Heart left ventricle (tissue), 16 donors: Measurements from ENCODE around the gene PIAS4. TPM values are rescaled to one million over a fixed set of nuclear protein-coding genes. Genes with fewer than 3 reads are reported as not detected.

ENCODE experiments used
- ATAC-seq, 4 donors: fragments of 200-7000 bp; cut with Tn5 transposase; one replicate each; pipeline ENCODE4 v1.9.1; 2020 to 2022; ENCODE audit warnings: moderate library complexity in 4 of 4, mild to moderate bottlenecking in 3 of 4, moderate number of reproducible peaks in 1 of 4
- DNase-seq, 5 donors: peaks; one replicate each; pipeline ENCODE4 v3.0.0-alpha.2; 2020
- H3K27ac ChIP-seq, 12 donors: fragments of 200-600 bp; sonication (generic) in 4 of 12; one replicate each; pipeline versions ENCODE4 v1.5.0 to v1.8.0; 2016 to 2022; ENCODE audit warnings: mild to moderate bottlenecking in 2 of 12
- H3K27me3 ChIP-seq, 9 donors: fragments of 200-600 bp; sonication (generic) in 2 of 9; one replicate each; pipeline versions ENCODE4 v1.5.1 to v1.8.0; 2016 to 2022; ENCODE audit warnings: mild to moderate bottlenecking in 3 of 9
- H3K36me3 ChIP-seq, 9 donors: fragments of 200-600 bp; sonication (generic) in 2 of 9; one replicate each; pipeline versions ENCODE4 v1.5.0 to v1.8.0; 2018 to 2022; ENCODE audit warnings: mild to moderate bottlenecking in 2 of 9
- H3K4me1 ChIP-seq, 12 donors: fragments of 200-600 bp; sonication (generic) in 4 of 12; one replicate each; pipeline versions ENCODE4 v1.5.0 to v1.8.0; 2016 to 2022; ENCODE audit warnings: mild to moderate bottlenecking in 3 of 12
- H3K4me3 ChIP-seq, 12 donors: fragments of 200-600 bp; sonication (generic) in 4 of 12; one replicate each; pipeline versions ENCODE4 v1.5.0 to v1.8.0; 2017 to 2022; ENCODE audit warnings: mild to moderate bottlenecking in 9 of 12, moderate library complexity in 4 of 12
- H3K9me3 ChIP-seq, 12 donors: fragments of 200-600 bp; sonication (generic) in 4 of 12; one replicate each; pipeline versions ENCODE4 v1.5.0 to v1.8.0; 2016 to 2022; ENCODE audit warnings: mild to moderate bottlenecking in 1 of 12
- POLR2A ChIP-seq, 2 donors: fragments of 450-650 bp; IDR thresholded peaks; one replicate each; pipeline ENCODE4 v1.6.1; 2017; ENCODE audit warnings: antibody characterized with exemption in 2 of 2, mild to moderate bottlenecking in 2 of 2, moderate library complexity in 2 of 2
- WGBS, 4 donors: extraction: QIAGEN DNeasy Blood & Tissue Kit in 2 of 4; methylation state at CpG; one replicate each; pipeline versions ENCODE4 v1.1.5 to v1.1.7; 2013 to 2018; 5-methylcytosine and 5-hydroxymethylcytosine counted together
- intact Hi-C, 10 donors: fragments of 100-400 bp; cut with DNase I; formaldehyde crosslinking; loops; one replicate each; pipeline versions ENCODE4 v1.11.1 to v1.14.2; 2022
- polyA plus RNA-seq, 2 donors: library from polyadenylated mRNA; stranded (reverse); fragments of 200-250 nt; gene quantifications; one replicate each; pipeline ENCODE4 v1.2.3, GENCODE V29; 2013
- total RNA-seq, 9 donors: library from RNA; depleted of rRNA in 2 of 9; stranded (reverse); fragments of >200 nt in 2 of 9; fragmentation: NEBNext Ultra II Directional in 3 of 9; extraction: Animal tissue kit (Norgen Biotek cat#: 25700) in 3 of 9; gene quantifications; one replicate each; pipeline versions ENCODE4 v1.1.0 to v1.2.4, GENCODE V29; 2016 to 2023
- TF ChIP-seq, protein P1 (sequence below), 12 donors: fragments of 200-600 bp; sonication (generic) in 4 of 12; IDR thresholded peaks; one replicate each; pipeline versions ENCODE4 v1.5.0 to v1.8.0; 2018 to 2022; ENCODE audit warnings: antibody characterized with exemption in 12 of 12, mild to moderate bottlenecking in 5 of 12
- donor health status: ischemic (EF 13 %, LVEDD 7.1; RV severe dilation, severe dysfunction).
- donor health status: healthy with polysubstance abuse.
- donor health status: DM: no; HTN: yes; CAD: no.
- donor health status: DM: no; HTN: no; CAD: no.
- donor health status: ischemic (EF 25% LVEDD 6.9; RV normal size, moderate dysfunction).
- donor health status: ischemic (EF 25% LVEDD 5.7; RV mildly dilated, moderate dysfunction).
- donor health status: healthy.
- donor health status: DM: yes; HTN: yes; CAD: no.
- donor health status: ischemic (EF 35%, LVEDD 5.7; RV mildly dilated, moderate dysfunction).
- donor health status: nonischemic (EF 11% LVEDD 7.7; RV severe dilation, severe dysfunction).
- donor health status: DM: yes; HTN: yes; CAD: no.
- donor health status: PGD.
- donor health status: ischemic (EF 29% LVEDD 5.4; RV normal size, mild dysfunction).
- donor health status: nonischemic (EF 23%, LVEDD 6.1; RV moderate dilation, normal function).

Gene PIAS4
- total and polyA plus RNA-seq, 11 donors: 12.3 to 19.1 (median 15.3) TPM

DNA sequence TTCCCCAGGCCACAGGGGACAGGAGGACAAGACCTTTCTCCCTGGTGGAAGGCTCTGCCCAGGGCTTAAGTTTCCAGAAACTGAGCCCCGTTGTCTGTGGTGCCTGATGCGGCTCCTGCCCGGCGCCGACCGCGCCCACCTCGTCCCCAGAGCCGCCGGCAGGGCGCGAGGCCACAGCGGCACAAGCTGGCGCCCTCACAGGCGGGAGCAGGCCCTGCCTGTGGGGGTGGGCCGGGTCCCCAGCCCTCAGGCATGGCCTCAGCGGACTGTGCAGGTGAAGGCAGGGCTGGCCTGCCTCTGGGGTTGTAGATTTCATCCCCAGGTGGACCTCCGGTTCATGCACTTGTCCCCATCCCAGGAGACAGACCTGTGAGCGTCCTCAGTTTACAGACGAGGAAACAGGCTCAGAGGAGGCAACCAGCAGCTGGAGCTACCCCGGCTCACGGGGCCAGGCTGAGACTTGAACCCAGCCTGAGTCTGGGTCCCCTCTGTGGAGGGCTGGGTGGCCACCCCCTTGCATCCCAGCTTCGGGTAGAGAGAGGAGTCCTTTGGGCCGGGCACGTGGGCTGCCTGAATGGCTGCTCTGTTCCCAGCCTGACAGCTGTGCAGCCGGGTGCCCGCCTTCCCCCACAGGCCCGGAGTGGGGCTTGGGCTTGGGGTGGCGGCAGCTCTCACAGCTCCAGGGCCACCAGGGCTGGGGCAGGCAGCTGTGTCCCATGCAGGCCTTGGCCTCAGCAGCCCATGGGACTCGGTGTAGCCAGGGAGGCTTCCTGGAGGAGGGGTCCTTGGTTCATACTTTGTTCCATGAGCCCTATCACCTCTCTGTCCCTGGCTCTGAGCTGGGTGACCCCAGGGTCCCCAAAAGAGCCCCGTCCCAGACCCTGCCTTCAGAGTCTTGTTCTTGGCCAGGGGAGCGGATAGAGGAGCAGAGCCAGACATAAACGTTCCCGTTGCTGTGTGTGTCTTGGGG lies 26.8 kb downstream of the PIAS4 start:
- intact Hi-C loops: no loop called here
- Histone ChIP-seq H3K4me1 (no peaks in the 10 kb centered on the region), H3K9me3 (no peaks in the 10 kb centered on the region), H3K4me3 (no peak overlapping the region), H3K27ac (no peak overlapping the region), H3K36me3 (peaks cover 0 to 82% (median 67%) of the 10 kb centered on the region in 9 donors), H3K27me3 (no peaks in the 10 kb centered on the region)
- no peak for DNase-seq
- 75 to 90% (median 87%) methylated on average over 4 to 34 of the region's 34 CpGs for WGBS, 4 donors
- TF ChIP-seq, protein P1, sequence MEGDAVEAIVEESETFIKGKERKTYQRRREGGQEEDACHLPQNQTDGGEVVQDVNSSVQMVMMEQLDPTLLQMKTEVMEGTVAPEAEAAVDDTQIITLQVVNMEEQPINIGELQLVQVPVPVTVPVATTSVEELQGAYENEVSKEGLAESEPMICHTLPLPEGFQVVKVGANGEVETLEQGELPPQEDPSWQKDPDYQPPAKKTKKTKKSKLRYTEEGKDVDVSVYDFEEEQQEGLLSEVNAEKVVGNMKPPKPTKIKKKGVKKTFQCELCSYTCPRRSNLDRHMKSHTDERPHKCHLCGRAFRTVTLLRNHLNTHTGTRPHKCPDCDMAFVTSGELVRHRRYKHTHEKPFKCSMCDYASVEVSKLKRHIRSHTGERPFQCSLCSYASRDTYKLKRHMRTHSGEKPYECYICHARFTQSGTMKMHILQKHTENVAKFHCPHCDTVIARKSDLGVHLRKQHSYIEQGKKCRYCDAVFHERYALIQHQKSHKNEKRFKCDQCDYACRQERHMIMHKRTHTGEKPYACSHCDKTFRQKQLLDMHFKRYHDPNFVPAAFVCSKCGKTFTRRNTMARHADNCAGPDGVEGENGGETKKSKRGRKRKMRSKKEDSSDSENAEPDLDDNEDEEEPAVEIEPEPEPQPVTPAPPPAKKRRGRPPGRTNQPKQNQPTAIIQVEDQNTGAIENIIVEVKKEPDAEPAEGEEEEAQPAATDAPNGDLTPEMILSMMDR (IDR thresholded peaks at IDR 0.05): no peak
- TF ChIP-seq POLR2A (IDR thresholded peaks at IDR 0.05): no peak
- no peak for ATAC-seq

DNA sequence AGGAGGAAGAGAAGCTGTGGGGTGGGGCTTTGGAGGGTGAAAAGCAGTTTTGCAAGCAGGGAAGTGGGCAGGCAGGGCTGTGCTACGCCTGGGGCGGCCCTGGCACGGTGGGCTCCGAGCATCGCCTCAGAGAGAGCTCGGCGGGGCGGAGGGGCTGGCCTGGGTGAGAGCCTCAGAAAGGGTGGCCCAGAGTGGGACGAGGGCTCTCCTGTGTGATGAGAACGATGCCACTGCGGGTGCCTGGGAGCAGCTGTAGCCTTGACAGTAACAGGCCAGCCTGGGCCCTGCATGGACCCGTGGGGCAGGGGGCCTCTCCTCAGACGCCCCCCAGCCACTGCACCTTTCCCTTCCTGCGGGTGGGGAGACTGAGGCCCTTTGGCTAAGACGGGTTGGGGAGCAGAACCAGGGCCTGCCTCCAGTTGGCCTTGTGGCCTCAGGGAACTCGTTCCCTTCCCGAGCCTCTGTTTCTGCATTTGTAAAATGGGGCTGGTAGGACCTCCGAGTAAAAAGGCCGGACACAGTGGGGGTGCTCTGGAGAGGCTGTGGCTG lies 27.6 kb downstream of the PIAS4 start:
- no peak for TF ChIP-seq POLR2A (IDR thresholded peaks at IDR 0.05)
- TF ChIP-seq, protein P1 (IDR thresholded peaks at IDR 0.05): no peak
- H3K36me3 ChIP-seq: peaks cover 0 to 75% (median 60%) of the 10 kb centered on the region in 9 donors
- no peak overlapping the region for H3K4me3 ChIP-seq
- H3K27me3 ChIP-seq: no peaks in the 10 kb centered on the region
- H3K9me3 ChIP-seq: no peaks in the 10 kb centered on the region
- intact Hi-C loops: no loop called here
- H3K27ac ChIP-seq: no peak overlapping the region
- DNase-seq (no peak), ATAC-seq (peak in 2 of 4 donors; percentile 5 to 9)
- H3K4me1 ChIP-seq: no peaks in the 10 kb centered on the region
- 84 to 90% (median 89%) methylated on average over 14 to 19 of the region's 19 CpGs for WGBS, 4 donors

DNA sequence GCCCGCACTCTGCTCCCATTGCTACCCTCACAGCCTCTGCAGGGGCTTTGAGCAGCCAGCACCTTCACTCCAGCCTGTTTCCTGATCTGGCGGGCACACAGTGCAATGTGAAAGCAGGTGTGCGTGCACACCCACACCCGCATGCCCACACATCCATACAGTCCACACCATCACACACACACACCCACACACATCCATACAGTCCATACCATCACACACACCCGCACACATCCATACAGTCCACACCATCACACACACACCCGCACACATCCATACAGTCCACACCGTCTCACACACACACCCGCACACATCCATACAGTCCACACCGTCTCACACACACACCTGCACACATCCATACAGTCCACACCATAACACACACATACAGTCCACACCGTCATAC lies 28.0 kb downstream of the PIAS4 start:
- H3K27ac ChIP-seq: no peak overlapping the region
- no peaks in the 10 kb centered on the region for H3K27me3 ChIP-seq
- TF ChIP-seq POLR2A (IDR thresholded peaks at IDR 0.05): no peak
- TF ChIP-seq, protein P1 (IDR thresholded peaks at IDR 0.05): no peak
- peak in 1 of 4 donors; percentile 13 for ATAC-seq
- DNase-seq: no peak
- intact Hi-C loops: no loop called here
- 81 to 89% (median 84%) methylated on average over 10 of the region's 10 CpGs for WGBS, 4 donors
- no peaks in the 10 kb centered on the region for H3K9me3 ChIP-seq
- H3K4me1 ChIP-seq: no peaks in the 10 kb centered on the region
- H3K4me3 ChIP-seq: no peak overlapping the region
- H3K36me3 ChIP-seq: peaks cover 0 to 74% (median 60%) of the 10 kb centered on the region in 9 donors

DNA sequence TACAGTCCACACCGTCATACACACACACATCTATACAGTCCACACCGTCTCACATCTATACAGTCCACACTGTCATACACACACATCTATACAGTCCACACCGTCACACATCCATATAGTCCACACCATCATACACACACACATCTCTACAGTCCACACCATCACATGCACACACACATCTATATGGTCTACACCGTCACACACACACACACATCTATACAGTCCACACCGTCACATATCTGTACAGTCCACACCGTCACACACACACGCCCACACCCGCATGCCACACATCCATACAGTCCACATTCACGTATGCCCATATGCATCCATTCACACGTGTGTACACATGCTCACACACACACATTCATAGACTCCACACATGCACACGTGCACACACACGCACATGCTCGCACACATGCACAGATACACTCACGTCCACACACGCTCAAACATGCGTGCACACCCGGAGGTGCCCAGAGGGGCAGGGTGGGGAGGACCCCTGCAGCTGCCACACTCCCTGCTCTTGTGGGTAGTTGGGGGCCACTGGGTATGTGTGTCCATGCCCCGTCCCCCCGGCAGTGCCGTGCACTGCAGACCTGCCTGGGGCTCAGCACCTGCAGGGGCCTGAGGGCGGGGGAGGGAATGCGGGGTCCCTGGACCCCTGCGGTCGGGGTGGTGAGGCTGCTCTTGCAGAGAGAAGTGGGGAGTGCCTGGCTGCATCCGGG lies 29.2 kb downstream of the PIAS4 start:
- H3K27me3 ChIP-seq: no peaks in the 10 kb centered on the region
- H3K27ac ChIP-seq: no peak overlapping the region
- no peak for DNase-seq
- ATAC-seq: no peak
- H3K4me3 ChIP-seq: no peak overlapping the region
- intact Hi-C loops: no loop called here
- TF ChIP-seq, protein P1 (IDR thresholded peaks at IDR 0.05): no peak
- TF ChIP-seq POLR2A (IDR thresholded peaks at IDR 0.05): no peak
- H3K9me3 ChIP-seq: no peaks in the 10 kb centered on the region
- H3K36me3 ChIP-seq: peaks cover 0 to 67% (median 52%) of the 10 kb centered on the region in 9 donors
- WGBS, 4 donors: 93 to 96% (median 94%) methylated on average over 22 to 25 of the region's 25 CpGs
- no peaks in the 10 kb centered on the region for H3K4me1 ChIP-seq
